DMS 273 treated with DMSO at 0.1 percent for 48 hours (cell line): ENCODE results near the gene AUTS2.

Experiments used
- DNase-seq: peaks from one replicate; lab custom pipeline; 2025; lab: John Stamatoyannopoulos, UW

The AUTS2 gene

DNA sequence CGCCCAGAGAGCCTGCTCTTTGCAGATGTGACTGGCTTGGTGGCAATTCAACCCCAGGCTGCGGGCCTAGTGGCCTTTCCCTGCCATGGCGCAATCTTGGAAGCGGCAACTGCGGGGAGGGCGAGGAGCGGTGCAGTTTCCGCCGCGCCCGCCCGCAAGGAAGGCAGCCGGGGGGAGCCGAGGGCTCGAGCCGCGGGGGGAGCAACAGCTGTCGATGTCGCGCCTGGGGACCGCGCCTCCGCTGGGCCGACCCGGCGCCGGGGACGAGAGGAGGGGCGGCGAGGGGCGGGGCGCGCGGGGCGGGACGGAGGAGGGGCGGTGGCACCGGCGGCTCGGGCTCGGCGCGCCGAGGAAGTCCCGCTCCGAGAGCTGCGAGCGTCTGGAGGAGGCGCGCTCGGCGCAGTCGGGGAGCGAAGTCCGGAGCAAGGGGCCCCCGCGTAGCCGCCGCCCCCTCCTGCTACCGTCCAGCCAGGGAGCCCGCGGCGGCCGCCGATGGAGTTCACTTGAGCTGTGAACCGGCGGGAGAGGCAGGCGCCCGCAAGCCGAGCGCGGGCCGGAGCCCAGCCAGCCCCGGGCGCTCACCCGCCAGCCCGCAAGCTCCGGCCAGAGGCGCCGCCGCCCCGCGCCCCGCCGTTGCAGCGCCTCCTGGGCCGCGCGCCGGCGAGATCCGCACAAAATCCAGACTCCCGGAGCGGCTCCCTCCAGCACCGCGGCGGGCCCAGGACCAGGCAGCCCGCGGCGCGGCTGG lies 1095.6 kb downstream of the AUTS2 start:
- peak; percentile 69 for DNase-seq

DNA sequence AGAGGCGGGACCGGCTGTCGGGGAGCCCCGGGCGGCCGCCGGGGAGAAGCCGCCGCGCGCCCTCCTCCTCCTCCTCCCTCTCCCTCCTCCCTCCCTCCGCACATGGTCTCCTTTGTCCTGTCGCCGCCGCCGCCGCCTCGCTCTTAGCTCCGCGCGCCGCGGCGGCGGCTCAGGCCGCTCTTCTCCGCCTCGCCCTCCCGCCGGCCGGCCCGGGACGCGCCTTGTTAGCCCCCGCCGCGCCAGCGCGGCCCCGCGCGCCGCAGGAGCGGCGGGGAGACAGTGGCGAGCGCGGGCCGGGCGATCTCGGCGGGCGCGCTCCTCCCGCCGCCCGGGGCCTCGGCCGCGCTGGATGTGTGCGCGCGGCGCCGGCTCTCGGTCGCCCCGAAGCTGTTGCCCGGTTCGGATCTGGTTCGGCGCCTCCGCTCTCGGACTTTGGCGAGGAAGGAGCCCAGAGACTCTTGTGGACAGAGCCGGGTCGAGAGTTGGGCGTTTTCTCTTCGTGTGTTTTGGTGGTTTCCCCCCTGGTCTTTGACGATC lies 1096.2 kb downstream of the AUTS2 start:
- DNase-seq = no peak

DNA sequence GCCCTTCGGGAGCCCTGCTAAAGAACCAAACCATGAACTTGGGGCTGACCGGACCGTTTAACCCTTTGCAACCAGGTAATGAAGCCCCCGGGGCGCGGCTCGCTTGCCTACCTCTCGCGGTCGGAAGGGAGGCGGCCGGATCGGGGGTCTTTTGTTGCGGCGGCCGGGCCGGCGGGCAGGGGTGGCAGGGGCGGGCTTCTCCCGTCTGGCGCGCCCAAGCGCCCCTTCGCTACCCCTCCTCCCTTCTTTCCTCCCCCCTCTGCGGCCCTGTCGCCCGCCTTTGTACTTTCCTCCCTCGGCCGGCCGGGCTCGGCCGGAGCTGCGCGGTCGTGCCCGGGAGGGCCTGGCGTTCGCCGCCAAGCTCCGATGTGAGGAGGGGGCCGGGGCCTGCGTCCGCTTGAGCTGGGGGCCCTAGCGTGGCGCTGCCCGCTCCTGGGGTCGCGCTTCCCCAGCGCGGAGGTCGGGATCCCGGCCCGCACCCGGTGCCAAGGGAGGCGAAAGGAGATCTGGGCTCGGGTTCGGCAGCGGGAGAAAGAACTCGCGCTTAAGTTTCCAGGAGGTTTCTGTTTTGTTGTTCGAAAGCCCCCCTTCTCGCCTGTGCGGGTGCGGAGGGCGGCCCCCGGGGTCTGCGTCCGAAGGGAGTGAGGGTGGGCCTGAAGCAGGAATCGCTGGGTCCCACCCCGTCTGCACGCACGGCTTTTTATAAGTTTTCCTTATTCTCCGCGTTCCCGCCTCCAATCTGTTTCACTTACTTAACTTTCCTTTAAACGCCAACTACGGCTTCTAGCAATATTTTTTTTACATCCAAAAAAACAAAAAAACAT lies 1096.9 kb downstream of the AUTS2 start:
- no peak for DNase-seq

DNA sequence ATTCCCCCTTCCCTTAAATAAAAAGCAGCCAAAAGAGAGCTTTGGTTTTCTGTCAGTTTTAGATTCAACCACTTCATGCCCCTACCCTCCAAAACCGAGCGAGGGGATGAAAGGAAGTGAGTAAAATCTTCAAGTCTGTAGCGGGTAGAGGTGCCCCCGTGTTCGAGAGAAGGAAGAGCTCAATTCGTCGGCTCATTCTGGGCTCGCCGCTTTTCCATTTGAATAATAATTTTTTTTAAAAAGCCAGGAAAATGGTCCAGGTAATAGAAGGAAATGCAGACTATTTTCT lies 1097.5 kb downstream of the AUTS2 start:
- no peak for DNase-seq

DNA sequence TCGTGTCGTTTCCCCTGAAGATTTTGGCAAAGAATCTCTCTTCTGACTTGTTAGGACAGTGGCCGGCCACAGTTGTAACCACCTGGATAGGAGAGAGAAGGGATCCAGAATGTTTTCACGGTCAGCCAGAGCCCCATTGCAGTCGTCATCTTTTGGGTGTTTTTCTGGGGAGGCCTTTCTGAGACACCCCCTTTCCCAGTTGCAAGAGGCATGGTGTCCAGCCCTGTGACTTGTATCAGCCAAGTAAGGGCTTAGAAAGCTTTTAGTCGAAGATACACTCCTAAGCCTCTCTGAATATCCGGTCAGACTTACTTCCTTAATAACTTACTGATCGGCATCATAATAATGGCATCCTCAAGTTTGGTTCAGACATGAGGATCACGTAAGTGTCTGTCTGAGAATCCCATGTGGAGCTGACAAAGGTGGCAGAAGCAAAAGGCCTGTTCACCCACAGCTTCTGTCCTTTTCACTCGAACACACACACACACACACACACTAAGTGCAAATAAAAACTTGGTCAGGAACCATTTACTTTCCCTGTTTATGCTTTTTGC lies 1098.0 kb downstream of the AUTS2 start:
- DNase-seq = peak; percentile 44

DNA sequence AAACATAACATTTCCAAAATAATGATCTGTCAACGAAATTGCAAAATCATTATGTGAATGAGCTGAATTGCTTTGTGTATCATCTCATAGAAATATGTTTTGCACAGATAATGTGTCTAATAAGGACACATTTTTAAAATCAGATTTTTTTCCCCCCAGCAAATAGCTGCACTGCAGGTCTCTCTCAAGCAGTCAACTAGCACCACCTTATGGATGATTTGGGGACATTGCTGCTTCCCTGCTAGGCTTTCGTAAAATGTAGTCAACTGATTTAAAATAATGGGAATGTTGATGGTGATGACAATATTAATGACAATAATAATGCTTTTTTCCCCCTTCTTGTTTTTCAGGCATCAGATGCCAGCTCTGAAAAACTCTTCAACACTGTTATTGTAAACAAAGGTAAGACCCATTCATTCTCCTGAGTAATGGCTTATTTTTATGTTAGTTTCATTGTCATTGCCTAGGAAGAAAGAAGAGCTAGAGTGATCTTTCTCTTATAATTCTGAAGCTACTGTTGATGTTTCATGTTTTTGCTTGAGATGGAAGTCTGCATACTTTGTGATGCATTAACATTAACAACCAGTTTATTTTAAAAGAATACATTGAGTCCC lies 1100.1 kb downstream of the AUTS2 start:
- DNase-seq = peak; percentile 64

DNA sequence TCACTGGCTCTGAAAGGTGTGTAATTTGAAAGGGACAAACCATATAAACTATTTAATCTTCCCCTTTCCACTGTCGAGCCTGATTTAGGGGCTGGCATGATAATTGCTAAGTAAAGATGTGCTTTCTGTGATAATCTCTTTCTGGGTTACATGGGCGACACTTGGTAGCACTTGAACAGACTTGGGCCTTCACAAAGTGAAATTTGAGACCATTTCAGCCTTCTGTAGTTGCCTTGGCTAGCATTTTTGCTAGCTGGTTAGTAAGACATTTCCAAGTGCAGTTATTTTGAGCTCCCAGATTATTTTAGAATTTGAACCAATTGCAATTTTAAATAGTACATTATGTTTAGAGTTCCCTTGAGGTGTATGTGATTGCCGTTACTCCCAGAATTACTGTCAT lies 1101.0 kb downstream of the AUTS2 start:
- DNase-seq = no peak

DNA sequence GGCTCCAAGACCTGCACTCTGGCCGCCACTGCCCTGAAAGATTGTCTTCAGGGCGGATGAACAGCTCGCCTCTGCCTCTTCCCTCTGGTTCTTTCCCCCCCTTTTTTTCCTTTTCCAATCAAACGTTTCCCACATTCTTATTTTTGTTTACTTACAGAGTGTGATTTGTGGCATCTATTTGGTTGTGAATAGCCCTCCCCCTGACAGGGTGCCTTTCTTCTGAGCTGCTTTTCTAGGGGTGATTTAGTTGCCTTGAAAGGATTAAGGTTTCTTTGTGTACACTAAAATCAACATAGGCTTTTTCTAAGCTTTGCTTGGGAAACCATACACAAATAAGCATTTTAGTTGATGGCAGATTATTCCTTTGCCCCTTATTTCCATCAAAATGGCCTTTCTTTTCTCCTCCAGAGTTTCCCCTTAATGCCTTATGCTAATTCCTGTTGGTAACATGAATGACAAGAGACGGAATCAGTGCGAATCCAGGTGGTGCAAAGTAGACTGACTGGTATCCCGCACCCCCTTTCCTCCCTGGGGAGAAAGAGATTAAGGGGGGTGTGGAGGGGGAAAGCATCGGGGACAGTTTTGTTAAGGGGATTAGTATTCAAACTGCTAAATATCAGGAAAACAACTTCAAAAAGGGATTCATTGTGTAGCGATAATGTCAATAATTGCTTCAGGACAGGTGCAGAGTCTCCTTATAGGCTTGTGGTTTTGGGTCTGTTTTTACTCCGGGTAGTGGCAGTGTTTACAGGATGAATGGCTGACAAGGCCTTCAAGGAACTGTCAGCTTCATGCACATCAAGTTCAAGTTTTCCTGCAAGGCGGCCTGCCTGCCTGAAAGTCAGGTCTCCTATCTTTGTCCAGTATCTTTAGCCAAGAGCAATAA lies 1102.0 kb downstream of the AUTS2 start:
- DNase-seq = no peak

DNA sequence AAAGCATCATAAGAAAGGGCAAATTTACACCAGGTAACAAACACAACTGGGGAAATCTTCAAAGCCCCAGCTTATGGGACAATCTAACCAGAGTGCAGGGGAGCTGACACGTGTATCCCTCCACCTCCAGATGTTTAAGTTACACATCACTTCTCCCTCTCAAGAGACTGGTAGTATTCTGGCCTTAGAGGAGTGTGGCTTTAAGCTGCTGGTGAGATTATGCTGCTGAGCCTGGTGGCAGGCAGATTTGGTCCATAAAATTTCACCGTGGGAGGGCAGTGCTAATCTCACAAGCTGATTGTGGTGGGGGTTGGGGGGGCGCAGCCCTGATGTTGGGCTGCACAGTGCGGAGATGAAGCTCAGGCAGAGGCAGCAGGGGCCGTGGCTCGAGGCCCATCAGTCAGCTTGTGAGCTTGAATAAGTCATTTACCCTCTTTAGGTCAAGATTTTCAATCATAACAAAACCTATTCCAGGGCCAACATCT lies 1102.7 kb downstream of the AUTS2 start:
- no peak for DNase-seq

DNA sequence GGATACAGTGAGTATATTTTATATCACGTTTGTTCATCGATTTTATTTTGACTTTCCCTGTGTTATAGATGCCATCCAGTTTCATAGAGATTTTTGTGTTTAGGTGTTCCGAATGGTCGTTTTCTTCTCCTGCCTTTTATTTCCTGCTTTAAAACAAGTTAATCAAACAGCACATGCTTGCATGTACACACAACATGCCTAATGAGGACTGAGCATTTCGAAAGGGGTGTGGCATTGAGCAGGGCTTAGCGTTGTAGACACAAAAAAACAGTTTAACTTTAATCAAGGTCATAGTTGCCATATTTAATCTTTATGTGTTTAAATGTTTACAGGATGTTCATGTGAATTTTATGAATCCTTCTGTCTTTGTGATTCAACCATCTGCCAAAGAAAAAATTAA lies 1103.2 kb downstream of the AUTS2 start:
- DNase-seq = no peak

DNA sequence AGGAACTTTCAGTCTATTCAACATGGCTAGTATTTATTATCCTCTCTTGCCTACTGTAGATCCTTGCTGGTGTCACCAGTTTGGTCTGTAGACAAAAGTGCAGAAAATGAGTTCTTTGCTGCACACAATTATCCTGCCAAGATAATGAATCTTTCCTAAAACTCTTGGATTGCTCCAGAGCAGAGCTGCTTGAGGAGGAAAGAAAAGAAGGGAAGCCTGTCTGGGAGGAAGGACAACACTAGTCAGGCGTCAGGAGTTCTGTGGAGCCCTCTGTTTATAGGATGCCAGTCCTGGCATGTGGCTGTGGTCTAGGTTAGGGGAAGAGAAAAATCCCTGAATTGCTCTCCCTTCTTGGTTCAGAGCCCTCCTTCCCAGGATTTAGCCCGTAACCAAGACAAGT lies 1103.7 kb downstream of the AUTS2 start:
- DNase-seq = no peak

DNA sequence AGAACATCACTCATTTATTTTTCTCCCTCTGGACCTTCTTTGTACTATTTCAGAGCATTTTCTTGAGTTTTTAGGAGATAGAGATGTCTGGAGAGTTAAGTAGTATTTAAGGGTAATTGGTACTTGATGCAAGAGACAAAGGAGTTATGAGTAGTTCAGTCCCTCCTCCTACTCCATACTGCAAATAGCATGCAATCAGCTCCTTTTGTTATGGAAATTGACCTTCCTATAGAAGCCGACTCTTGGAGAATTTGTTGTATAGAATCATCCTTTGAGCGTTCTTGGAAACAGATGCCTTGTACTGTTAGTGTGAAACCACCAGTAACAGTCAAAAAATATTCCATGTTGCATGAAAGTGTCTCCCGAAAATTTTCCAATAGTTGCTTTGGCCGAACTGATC lies 1105.5 kb downstream of the AUTS2 start:
- no peak for DNase-seq

DNA sequence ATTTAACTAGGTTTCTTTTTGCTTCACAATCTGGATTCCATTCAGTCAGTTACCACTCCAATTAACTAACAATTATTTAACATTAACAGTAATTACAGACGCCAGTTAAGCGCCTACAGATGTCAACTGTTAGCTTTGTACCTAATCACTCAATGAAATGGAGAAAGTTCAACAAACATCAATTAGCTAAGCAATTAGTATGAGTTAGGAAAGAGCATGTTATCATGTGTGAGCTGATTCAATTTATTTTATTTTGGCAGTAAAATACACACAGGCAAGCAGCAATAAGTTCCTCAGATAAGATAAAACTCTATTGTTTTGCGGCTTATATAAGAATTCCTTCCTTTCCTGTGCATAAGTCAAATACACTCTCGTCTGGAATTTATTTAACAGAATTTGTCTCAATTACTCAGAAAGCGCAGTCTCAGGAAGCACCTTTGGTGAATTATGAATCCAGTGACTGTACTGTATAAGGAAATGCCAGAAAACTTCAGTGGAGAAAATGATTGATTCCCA lies 1106.6 kb downstream of the AUTS2 start:
- no peak for DNase-seq

DNA sequence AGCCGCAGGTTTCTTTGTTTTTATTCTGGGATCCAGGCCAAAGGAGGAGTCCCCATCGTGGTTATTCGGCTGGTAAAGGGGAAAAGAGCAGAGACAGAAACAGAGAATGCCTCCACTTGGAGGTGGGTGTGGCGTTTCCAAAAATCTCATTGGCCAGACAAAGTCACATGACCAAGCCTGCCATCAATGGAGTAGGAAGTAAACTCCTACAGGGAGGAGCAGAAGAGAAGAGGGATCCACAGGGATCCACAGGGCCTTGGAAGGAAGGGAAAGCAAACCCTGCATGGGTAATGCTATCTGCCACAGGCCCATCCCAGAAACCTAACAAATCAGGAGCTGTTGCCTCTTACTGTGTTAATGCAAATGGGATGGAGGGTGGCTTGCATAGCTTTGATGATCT lies 1107.9 kb downstream of the AUTS2 start:
- no peak for DNase-seq

DNA sequence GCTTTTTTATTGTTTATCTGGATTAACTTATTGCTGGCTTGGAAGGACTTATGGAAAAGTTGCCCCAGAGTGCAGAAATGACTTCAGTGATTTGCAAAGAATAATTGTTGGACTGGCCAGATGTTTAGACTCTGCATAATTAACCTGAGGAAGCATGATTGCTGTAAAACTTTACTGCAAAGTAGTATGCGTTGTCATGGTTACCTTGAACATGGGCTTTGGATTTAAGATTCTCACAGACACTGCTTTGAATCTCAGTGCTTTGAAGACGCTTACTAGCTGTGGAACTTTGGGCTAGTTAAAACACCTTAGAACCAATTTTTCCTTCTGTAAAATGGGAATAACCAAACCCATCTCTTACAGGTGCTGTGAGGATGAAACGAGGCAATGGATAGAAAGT lies 1108.4 kb downstream of the AUTS2 start:
- no peak for DNase-seq

DNA sequence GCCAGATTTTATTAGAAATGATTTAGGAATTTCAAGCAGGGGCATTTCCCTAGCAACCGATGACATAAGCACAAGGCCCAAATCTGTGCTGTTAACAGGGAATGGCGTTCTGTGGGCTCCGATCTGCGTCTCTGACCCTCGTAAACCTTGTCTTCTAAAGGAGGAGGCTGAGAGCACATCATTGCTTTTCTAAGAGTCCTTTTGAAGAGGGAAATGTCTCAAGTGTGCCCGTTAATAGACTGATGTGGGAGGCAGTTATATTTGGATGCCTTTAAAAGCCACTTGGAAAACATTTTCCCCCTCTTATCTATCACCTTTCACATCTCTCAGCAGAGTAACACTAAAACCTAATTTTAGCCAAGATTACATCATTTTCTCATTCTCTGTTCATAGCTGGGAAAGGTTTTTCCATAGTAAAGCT lies 1109.6 kb downstream of the AUTS2 start:
- no peak for DNase-seq

DNA sequence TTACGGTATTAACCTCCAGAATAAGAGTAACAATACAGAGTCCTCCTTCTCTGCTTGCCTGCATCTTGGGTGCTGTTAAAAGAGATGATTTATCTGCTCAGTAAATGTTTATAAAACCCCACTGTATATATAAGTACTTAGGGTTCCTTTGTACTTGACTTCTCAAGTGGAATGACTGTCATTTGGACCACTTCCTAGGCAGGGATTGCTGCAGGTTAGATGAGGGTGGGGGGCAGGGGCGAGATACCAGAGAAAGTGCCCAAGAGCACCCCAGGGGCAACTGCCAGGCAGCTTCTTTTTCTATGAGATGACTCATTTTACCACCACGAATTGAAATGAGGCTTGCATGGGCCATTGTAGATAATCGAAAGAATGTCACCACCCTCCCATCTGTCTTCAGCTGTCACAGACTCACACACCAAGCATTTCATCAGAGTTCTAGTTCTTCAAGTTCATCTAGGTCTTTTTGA lies 1111.8 kb downstream of the AUTS2 start:
- no peak for DNase-seq

DNA sequence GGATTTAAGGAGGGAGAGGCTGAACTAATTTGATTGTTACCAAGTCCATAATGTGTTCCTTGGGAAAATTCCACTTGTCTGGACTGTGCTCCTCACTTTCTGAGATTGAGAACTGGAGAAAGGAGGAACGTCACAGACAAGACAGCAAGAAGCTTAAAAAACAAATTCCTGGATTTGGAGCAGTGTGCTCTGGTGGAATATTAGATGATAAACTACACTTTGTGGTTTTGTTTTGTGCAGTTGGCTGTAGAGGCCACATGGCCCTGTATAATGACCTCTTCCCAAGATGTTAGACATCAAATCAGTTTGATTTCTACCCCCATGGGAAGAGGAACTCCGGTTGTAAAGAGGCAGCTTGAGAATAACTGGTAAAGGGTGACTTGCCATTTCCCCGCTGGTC lies 1112.4 kb downstream of the AUTS2 start:
- no peak for DNase-seq

DNA sequence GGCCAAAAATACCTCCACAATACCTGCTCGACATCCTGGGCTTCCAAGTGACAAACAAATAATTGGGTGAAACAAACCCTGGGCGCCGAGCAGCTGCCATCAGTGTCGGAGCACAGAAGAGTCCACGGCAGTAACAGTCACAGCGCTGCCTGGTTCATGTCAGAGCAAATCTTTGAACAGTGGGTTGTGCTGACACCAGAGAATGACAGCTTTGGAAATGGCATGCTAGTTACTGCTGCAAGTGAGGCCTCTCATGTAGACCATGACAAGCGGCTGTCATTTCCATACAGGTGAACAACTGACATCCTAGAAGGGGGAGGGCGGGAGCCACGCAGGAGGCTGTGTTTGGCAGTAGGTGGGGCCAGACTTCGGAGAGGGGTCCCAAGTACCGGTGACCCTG lies 1113.2 kb downstream of the AUTS2 start:
- DNase-seq = no peak

DNA sequence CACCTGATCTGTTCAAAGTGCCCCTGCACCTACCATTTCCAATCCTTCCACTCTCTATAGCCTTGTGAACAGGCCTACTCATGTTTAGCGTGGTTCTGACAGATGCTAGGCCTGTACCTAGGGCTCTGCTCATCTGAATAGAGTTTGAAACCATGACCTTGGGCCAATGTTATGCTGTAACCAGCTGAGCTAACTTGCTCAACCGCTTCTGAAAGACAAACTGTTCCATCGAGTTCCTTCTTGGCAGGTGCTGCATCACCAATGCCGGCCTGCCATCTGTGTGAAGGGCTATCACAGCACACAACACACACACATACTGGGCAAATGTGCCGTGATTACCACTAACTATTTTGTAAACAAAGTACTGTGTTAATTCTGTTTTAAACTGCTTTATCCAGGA lies 1114.7 kb downstream of the AUTS2 start:
- no peak for DNase-seq

DNA sequence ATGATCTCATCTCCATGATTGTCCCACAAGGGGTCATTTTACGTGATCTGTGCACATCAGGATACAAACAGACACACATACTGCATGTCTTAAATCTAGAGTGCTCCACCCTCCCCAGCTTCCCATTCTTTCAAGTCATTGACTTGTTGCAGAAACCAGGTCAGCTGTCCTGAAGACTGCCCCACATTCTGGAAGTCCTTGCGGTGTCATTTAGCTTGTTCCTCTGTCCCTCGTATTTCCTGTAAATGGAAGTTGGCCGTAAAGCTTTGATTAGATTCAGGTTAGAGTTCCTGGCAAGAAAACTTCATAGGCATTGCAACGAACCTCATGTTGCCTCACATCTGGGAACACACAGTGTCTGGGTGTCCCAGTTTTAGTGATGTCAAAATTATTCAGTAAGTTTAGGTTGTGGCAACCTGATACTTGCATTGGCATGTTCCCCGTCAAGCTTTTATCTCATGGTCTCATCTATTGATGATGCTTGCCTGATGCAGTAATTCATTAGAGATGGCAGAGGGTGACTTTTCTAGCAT lies 1116.3 kb downstream of the AUTS2 start:
- no peak for DNase-seq
